ENCODE measurements around the gene VOPP1. TPM values are rescaled to one million over a fixed set of nuclear protein-coding genes. Genes with fewer than 3 reads are reported as not detected.

The VOPP1 gene
- total and polyA plus RNA-seq, 9 of the 15 experiments (the other 6 are each of a cell fraction or from before 2014, with no cell fraction given), result 8.2 to 45.8 (median 31.2) TPM

DNA sequence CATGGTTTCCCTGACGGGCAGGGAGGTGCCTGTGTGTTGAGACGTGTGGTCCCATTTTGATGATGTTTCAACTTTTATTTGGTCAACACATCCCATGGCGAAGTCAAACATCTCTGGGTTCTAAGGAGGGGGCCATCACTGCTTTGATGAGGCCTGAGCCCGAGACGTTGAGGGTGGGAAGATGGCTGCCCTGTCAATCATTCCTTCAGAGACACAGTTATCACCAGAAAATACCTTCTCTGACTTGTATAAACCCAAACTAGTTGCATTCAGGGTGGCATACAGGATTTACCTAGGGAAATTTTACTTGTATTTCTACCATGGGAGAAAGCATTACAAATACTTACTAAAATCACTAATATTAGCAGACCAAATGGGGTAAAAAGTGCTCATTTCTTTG, 64.6 kb downstream of the VOPP1 start:
- intact Hi-C loops (cut with micrococcal nuclease) (no loop called here), in situ Hi-C loops (cut with MboI) (no loop called here)
- POLR2A ChIA-PET, result no interaction called here
- 67% methylated on average over 5 of the region's 5 CpGs for WGBS (ENCODE audit: insufficient coverage, low coverage, missing lambda C conversion rate)
- TF ChIP-seq, protein P1, sequence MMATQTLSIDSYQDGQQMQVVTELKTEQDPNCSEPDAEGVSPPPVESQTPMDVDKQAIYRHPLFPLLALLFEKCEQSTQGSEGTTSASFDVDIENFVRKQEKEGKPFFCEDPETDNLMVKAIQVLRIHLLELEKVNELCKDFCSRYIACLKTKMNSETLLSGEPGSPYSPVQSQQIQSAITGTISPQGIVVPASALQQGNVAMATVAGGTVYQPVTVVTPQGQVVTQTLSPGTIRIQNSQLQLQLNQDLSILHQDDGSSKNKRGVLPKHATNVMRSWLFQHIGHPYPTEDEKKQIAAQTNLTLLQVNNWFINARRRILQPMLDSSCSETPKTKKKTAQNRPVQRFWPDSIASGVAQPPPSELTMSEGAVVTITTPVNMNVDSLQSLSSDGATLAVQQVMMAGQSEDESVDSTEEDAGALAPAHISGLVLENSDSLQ (IDR thresholded peaks at IDR 0.05), result peak; percentile 63
- TF ChIP-seq IFI16 (CRISPR knock-in tag; IDR thresholded peaks at IDR 0.05), result no peak
- no peak for FAIRE-seq
- H3K9me1 ChIP-seq (ENCODE audit: control insufficient read depth, insufficient read depth, low read length), result no peaks in the 10 kb centered on the region
- no peak overlapping the region for H3K4me2 ChIP-seq (ENCODE audit: insufficient read depth, low read length)
- no peak for DNase-seq (ENCODE audit: extremely low read depth in 1 of 4, low spot score in 3 of 4)
- no peaks in the 10 kb centered on the region for H4K20me1 ChIP-seq (replicated peaks; ENCODE audit: control insufficient read depth, insufficient read depth, low read length)
- H3K4me3 ChIP-seq, result no peak overlapping the region
- H3K36me3 ChIP-seq (ENCODE audit: control insufficient read depth, insufficient read depth, low read length), result no peaks in the 10 kb centered on the region
- no peak overlapping the region for H2AFZ ChIP-seq (ENCODE audit: low read depth, low read length)
- H3K27me3 ChIP-seq (ENCODE audit: control insufficient read depth in 2 of 2, insufficient read depth in 2 of 2, low read length in 2 of 2), result no peaks in the 10 kb centered on the region
- CTCF ChIA-PET (ENCODE audit: low intra/inter-chr PET ratio), result no interaction called here
- no TSS peak for BruUV-seq (replicated peaks)
- no peaks in the 10 kb centered on the region for H3K9me3 ChIP-seq (replicated peaks; ENCODE audit: control insufficient read depth, insufficient read depth, low read depth, low read length)
- no peaks in the 10 kb centered on the region for H3K79me2 ChIP-seq (ENCODE audit: control insufficient read depth, insufficient read depth, low read length)
- H3K9ac ChIP-seq (ENCODE audit: insufficient read depth in 1 of 2, low read depth in 2 of 2, low read length in 2 of 2), result no peak overlapping the region
- ATAC-seq, result no peak
- no peaks in the 10 kb centered on the region; a peak in 1 of 5 replicates for H3K4me1 ChIP-seq (replicated peaks in 1 of 2; ENCODE audit: control insufficient read depth in 2 of 2, insufficient read depth in 2 of 2, low read length in 2 of 2)
- no peak overlapping the region for H3K27ac ChIP-seq (ENCODE audit: extremely low read depth, low read depth, low read length)

DNA sequence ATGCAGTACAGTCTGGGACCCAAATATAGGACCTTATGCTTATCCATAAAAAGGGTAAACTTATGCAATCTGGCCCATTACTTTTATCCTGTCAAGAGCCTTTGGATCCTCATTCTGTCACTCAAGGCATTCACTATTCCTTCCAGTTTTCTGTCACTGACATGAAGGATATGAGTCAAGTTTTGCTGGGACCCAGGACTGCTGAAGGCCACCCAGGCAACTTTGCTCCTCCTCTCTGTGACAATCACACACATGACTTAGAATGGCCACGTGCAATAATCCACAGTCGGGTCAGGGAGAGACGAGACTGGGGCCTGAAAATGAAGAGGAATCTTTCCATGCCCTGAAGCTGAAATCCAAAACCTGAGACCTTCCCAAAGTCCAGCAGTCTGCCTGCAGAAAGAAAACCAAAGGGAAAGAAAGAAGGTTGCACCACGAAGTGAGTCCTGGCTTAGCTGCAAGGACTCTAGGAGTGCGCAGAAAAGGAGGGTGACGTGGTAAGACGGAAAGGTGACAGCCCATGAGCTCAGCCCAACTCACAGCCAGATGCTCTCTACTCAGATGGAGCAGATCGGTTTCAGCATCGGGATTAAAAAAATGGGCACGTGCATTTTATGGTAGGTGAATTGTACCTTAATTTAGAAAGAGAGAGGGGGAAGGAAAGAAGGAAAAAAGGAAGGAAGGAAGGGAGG, 67.2 kb downstream of the VOPP1 start:
- no TSS peak for BruUV-seq (replicated peaks)
- Histone ChIP-seq H3K4me1 (replicated peaks in 1 of 2; ENCODE audit: control insufficient read depth in 2 of 2, insufficient read depth in 2 of 2, low read length in 2 of 2) (no peaks in the 10 kb centered on the region; a peak in 1 of 5 replicates), H3K36me3 (ENCODE audit: control insufficient read depth, insufficient read depth, low read length) (no peaks in the 10 kb centered on the region), H3K27ac (ENCODE audit: extremely low read depth, low read depth, low read length) (no peak overlapping the region), H3K4me2 (ENCODE audit: insufficient read depth, low read length) (no peak overlapping the region), H3K9me3 (replicated peaks; ENCODE audit: control insufficient read depth, insufficient read depth, low read depth, low read length) (no peaks in the 10 kb centered on the region), H3K9ac (ENCODE audit: insufficient read depth in 1 of 2, low read depth in 2 of 2, low read length in 2 of 2) (no peak overlapping the region), H2AFZ (ENCODE audit: low read depth, low read length) (no peak overlapping the region), H3K27me3 (ENCODE audit: control insufficient read depth in 2 of 2, insufficient read depth in 2 of 2, low read length in 2 of 2) (no peaks in the 10 kb centered on the region), H3K79me2 (ENCODE audit: control insufficient read depth, insufficient read depth, low read length) (no peaks in the 10 kb centered on the region), H3K4me3 (no peak overlapping the region), H3K9me1 (ENCODE audit: control insufficient read depth, insufficient read depth, low read length) (no peaks in the 10 kb centered on the region), H4K20me1 (replicated peaks; ENCODE audit: control insufficient read depth, insufficient read depth, low read length) (peaks cover 2% of the 10 kb centered on the region; the same call in 1 of the 2 replicates)
- 68% methylated on average over 9 of the region's 10 CpGs for WGBS (ENCODE audit: insufficient coverage, low coverage, missing lambda C conversion rate)
- CTCF ChIA-PET (ENCODE audit: low intra/inter-chr PET ratio), result no interaction called here
- FAIRE-seq, result no peak
- POLR2A ChIA-PET, result interaction anchor here (1.2 kb wide), 1 partner anchor 54 kb away, joined by 3 read pairs; no protein-coding TSS in a partner anchor
- intact Hi-C loops (cut with micrococcal nuclease), result no loop called here
- no peak for ATAC-seq
- DNase-seq (ENCODE audit: extremely low read depth in 1 of 4, low spot score in 3 of 4), result no peak
- in situ Hi-C loops (cut with MboI), result no loop called here
- TF ChIP-seq ESRRB (CRISPR knock-in tag; IDR thresholded peaks at IDR 0.05; ENCODE audit: borderline replicate concordance), result no peak
- no peak for TF ChIP-seq HDAC1 (IDR thresholded peaks at IDR 0.05)
- TF ChIP-seq NRF1 (conservative IDR thresholded peaks at IDR 0.05 in 1 of 2, IDR thresholded peaks at IDR 0.05 in 1 of 2), result no peak
- TF ChIP-seq SMARCE1 (IDR thresholded peaks at IDR 0.05), result no peak
- TF ChIP-seq, protein P2, sequence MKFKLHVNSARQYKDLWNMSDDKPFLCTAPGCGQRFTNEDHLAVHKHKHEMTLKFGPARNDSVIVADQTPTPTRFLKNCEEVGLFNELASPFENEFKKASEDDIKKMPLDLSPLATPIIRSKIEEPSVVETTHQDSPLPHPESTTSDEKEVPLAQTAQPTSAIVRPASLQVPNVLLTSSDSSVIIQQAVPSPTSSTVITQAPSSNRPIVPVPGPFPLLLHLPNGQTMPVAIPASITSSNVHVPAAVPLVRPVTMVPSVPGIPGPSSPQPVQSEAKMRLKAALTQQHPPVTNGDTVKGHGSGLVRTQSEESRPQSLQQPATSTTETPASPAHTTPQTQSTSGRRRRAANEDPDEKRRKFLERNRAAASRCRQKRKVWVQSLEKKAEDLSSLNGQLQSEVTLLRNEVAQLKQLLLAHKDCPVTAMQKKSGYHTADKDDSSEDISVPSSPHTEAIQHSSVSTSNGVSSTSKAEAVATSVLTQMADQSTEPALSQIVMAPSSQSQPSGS (CRISPR knock-in tag; IDR thresholded peaks at IDR 0.05), result no peak
- no peak for TF ChIP-seq ZNF41 (CRISPR knock-in tag; conservative IDR thresholded peaks at IDR 0.05)
- TF ChIP-seq, protein P3, sequence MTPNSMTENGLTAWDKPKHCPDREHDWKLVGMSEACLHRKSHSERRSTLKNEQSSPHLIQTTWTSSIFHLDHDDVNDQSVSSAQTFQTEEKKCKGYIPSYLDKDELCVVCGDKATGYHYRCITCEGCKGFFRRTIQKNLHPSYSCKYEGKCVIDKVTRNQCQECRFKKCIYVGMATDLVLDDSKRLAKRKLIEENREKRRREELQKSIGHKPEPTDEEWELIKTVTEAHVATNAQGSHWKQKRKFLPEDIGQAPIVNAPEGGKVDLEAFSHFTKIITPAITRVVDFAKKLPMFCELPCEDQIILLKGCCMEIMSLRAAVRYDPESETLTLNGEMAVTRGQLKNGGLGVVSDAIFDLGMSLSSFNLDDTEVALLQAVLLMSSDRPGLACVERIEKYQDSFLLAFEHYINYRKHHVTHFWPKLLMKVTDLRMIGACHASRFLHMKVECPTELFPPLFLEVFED (CRISPR knock-in tag; conservative IDR thresholded peaks at IDR 0.05), result no peak
- TF ChIP-seq PYGO2 (tag; IDR thresholded peaks at IDR 0.05), result no peak
- TF ChIP-seq NFE2 (IDR thresholded peaks at IDR 0.05; ENCODE audit: low read depth), result no peak
- no peak for TF ChIP-seq ZNF197 (CRISPR knock-in tag; IDR thresholded peaks at IDR 0.05; ENCODE audit: low read depth)
- no peak for TF ChIP-seq ZSCAN32 (CRISPR knock-in tag; IDR thresholded peaks at IDR 0.05)
